D721Med (cell line): ENCODE results near the gene PIGZ.

Source experiments
- DNase-seq: peaks from one replicate; pipeline ENCODE4 v3.0.0; 2011; ENCODE audit warnings: low spot score; ENCODE audit not compliant: insufficient read length
- FAIRE-seq: peaks from 2 replicates; lab custom pipeline; 2011; peaks lifted over from hg19 to GRCh38; lab: Jason Lieb, UNC
- TF ChIP-seq, protein P1 (sequence below): IDR thresholded peaks from 2 replicates; pipeline ENCODE4 v1.5.1; 2012; ENCODE audit warnings: mild to moderate bottlenecking, control low read depth; ENCODE audit not compliant: insufficient read depth; ENCODE audit errors: missing control alignments

Gene PIGZ

DNA sequence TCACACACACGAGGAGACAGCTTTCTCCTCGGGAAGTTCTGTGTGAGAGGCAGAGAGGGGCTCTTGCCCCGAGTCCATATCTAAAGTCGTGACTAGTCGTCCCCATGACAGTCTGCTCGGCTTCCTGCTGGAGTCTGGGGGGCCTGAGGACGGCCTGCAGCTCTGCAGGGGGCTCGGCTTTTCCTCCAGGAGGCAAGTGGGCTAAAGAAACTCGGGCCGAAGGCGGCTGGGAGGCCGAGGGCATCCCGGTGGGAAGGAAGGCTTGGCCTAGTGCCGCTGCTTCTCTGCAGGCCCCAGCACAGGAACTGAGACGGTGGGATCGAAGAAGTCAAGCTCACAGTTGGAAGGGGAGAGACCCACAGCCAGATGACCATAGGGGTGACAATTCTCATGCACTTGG is 25.4 kb upstream of the PIGZ start:
- no peak for FAIRE-seq
- no peak for DNase-seq
- TF ChIP-seq, protein P1, sequence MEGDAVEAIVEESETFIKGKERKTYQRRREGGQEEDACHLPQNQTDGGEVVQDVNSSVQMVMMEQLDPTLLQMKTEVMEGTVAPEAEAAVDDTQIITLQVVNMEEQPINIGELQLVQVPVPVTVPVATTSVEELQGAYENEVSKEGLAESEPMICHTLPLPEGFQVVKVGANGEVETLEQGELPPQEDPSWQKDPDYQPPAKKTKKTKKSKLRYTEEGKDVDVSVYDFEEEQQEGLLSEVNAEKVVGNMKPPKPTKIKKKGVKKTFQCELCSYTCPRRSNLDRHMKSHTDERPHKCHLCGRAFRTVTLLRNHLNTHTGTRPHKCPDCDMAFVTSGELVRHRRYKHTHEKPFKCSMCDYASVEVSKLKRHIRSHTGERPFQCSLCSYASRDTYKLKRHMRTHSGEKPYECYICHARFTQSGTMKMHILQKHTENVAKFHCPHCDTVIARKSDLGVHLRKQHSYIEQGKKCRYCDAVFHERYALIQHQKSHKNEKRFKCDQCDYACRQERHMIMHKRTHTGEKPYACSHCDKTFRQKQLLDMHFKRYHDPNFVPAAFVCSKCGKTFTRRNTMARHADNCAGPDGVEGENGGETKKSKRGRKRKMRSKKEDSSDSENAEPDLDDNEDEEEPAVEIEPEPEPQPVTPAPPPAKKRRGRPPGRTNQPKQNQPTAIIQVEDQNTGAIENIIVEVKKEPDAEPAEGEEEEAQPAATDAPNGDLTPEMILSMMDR, result no peak

DNA sequence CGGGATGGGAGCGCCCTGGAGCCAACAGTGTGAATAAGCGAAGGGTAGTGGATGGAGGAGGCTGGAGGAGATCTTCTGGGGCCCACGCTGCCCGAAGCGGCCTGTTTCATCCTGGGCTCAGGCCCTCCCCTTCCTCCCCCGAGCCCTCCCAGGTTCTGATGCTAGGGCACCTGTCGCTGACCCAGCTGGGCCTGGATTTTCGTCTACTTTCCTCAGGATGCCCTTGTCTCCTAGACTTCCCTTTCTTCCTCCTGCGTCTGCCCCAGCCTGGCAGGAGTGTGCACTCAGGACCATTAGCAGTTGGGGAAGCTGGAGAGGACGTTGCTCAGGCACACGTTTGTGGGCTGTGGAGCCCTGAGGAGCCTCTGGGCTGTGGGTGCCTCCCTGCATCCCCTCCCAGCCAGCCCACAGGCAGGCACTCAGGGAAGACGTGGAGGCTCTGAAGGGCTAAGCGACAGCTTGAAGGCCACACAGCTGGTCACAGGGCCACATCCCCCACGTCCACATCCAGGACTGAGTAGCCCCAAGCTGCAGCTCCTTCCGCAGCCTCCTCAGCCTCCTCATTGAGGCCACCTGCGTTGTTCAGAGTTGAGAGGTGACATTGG is 23.9 kb upstream of the PIGZ start:
- FAIRE-seq, result no peak
- no peak for DNase-seq
- TF ChIP-seq, protein P1, result no peak

DNA sequence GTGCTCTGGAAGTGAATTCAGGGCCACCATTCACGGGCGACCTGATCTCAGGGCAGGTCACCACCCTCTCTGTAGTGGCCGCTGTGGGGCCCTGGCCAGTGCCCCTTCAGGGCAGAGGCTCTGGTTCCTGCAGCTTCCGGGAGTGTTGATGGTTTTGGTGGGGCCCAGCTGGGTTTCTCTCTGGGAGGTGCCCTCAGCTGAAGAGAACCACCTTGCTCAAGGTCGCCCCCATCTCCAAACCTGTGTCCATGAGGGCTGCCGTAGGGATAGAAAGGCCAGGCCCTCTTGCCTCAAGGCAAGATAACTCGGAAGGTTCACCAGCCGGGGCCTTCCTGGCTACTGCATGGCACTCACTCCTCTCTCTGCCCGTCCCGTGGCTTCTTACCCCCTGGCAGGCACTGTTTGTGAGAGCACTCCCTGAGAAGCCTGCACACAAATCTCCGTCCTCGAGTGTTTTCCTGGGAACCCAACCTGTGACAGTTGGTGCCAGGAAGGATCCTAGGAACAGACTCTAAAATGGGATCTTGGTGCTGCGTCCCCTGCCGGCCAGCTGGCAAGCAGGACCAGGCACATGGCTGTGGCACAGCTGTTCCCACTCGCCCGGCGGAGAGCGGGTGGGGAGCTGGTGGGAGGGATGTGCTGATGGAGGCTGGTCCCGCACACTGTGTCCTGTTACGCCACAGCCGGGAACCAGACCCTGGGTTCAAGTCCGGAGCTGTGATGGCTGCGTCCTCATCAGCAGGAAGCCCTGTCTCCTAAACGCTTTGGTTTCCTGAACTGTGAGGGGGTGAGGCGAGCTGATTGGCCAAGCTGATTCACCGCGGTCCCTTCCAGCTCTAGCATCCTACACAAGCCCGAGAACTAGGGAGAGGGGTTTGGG is 23.2 kb upstream of the PIGZ start:
- TF ChIP-seq, protein P1, result no peak
- DNase-seq, result no peak
- no peak for FAIRE-seq

DNA sequence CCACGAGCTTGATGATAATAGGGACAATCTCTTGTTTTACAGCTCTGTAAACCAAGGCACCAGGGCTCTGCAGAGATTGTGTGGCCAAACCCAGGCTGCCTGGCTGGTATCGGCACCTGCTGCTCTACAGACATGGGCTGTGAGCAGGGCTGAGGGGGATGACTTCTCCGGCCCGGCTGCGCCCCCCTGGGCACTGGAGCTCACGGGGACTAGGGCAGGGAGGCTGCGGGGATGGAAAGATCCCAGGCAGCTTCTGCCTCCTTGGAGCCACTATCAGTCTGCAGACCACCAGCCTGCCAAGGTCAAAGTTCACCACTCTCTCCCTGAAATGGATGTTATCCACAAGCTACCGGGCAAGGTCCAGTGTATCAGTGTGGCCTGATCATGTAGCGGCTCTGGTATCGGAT is 22.0 kb upstream of the PIGZ start:
- FAIRE-seq (no peak), DNase-seq (no peak)
- TF ChIP-seq, protein P1, result no peak

DNA sequence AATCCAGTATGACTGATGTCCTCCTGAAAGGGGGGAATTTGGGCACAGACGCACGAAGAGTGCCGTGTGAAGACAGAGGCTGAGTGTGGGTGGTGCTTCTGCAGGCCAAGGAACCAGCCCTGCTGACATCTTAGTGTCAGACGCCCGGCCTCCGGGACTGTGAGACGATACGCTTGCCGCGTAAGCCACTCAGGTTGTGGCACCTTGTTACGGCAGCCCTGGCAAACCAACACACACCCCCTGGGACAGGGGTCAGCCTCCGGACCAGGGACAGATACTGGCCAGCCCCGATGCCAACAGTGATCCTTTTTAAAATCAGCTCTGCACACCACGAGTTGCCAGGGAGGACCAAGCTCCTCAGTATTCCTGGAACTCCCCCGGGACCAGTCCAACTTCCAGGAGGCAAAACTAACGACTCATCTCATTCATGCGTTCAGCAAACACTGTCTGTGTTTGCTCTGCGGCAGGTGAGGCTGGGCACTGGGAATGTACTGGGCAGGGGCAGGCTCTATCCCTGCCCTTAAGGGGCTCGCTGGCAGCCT is 21.2 kb upstream of the PIGZ start:
- DNase-seq (no peak), FAIRE-seq (no peak)
- TF ChIP-seq, protein P1, result no peak

DNA sequence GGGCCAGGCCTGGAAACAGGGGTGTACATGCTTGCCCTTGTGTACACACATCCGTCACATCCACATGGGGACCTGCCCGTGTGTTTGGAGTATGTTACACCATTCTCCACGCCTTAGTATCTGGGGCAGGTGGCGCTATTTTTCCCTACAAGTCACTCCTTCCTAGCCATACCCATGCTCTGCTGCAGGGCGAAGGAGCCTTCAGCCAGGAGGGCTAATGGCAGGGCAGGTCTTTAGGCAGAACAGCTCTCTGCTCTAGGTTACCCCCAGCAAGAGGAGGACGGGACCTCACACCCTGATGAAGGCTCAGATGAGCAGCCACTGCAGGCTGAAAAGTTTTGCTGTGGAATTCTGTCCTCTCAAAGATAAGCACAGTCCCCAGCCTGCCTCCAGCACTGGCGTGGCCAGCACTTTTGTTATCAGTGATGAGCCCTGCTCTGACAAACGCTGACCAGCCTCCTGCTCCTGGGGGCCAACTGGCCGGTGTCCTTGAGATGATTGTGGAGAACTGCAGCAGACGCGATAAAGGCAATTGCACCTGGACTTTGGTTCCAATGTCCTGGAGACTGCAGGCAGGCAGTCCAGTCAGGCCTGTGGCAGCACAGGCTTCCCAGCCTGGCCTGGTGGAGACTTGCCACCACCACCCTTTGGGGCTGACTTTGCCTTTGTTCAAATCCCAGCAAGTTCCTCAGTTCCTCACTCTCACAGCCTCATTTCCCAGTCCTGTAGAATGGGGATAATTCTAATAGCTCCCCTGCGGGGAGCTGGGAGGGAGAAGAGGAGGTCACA is 19.8 kb upstream of the PIGZ start:
- TF ChIP-seq, protein P1, result no peak
- no peak for DNase-seq

More for the DNA sequence above, 19.8 kb upstream of the PIGZ start:
- FAIRE-seq, result no peak
